HL-60/S4 treated with phorbol 12-myristate 13-acetate at 8.2 ng/mL for 4 days and 3 days (cell line): ENCODE measurements around the gene KRTAP10-5.
"Not testable (repeated sequence)": the region's sequence is repeated elsewhere in the genome, so short reads cannot be mapped to it uniquely, and the experiment has no call there.

ENCODE experiments used
- in situ Hi-C: fragments of 300-500 bp; cut with MboI; formaldehyde crosslinking; loops from 2 replicates; pipeline ENCODE4 v1.15.0; 2022; ENCODE audit warnings: low sequenced_read_pairs

The KRTAP10-5 gene, protein sequence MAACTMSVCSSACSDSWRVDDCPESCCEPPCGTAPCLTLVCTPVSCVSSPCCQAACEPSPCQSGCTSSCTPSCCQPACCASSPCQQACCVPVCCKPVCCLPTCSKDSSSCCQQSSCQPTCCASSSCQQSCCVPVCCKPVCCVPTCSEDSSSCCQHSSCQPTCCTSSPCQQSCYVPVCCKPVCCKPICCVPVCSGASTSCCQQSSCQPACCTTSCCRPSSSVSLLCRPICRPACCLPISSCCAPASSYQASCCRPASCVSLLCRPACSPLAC

DNA sequence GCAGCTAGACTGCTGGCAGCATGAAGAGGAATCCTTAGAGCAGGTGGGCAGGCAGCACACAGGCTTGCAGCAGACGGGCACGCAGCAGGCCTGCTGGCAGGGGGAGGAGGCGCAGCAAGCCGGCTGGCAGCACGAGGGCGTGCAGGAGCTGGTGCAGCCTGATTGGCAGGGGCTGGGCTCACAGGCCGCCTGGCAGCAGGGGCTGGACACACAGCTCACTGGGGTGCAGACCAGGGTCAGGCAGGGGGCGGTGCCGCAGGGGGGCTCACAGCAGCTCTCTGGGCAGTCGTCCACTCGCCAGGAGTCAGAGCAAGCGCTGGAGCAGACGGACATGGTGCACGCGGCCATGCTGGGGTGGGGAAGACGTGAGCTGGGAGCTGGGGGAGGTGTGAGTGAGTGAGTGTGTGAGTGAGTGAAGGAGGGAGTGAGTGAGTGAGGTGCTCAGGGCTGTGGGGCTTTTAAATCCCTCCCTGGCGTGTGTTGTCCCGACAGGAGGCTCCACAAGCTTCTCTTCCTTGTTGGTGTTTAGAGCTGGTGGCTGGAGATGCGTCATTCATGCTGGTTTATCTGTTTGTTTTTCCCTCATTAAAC is at the start of gene KRTAP10-5:
Gene KRTAP10-5, minus strand, starts transcription at position 374 of the 591 bp plus-strand sequence. Its CDS starts 26 bp downstream, at position 348.
- in situ Hi-C loops: not testable (repeated sequence)

DNA sequence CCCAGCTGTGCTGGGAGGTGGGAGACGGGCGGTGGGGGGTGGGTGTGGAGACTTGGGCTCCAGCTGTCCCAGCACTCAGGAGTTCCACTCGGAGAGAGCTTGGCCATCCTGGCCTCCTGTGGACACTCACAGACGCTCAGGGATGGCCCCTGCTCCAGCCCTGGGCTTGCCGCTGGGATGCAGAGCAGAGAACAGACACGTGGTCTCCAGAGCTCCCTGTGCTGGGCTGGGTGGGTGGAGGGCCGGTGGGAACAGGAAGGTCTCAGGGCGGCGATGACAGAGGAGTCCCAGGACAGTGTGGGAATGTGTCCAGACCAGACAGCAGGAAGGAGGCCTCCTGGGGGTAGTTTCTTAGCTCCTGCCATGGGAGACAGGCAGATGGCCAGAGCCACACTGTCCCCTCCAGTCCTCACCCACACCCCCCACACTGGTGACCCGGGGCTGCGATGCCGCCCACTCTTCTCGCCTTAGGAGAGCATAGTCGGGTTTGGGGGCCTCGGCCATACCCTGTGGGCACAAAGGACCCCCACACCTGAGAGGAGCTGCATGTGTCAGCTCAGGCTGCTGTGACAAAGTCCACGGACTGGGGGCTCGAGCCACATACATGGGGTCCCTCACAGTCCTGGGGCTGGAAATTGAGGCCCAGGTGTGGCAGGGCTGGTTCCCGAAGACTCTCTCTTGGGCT is 48.4 kb upstream of the KRTAP10-5 start:
- in situ Hi-C loops: no loop called here

DNA sequence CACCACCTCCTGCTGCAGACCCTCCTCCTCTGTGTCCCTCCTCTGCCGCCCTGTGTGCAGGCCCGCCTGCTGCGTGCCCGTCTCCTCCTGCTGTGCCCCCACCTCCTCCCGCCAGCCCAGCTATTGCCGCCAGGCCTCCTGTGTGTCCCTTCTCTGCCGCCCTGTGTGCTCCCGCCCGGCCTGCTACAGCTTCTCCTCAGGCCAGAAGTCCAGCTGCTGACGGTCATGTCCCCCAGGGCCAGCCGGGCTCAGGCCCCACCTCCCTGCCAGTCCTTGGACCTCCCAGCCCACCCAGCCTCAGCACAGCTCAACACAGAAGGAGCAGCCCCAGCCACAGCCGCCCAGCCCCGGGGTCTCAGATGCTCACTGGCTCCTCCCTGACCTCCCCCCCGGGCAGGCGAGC is 47.4 kb upstream of the KRTAP10-5 start:
- in situ Hi-C loops: not testable (repeated sequence)

DNA sequence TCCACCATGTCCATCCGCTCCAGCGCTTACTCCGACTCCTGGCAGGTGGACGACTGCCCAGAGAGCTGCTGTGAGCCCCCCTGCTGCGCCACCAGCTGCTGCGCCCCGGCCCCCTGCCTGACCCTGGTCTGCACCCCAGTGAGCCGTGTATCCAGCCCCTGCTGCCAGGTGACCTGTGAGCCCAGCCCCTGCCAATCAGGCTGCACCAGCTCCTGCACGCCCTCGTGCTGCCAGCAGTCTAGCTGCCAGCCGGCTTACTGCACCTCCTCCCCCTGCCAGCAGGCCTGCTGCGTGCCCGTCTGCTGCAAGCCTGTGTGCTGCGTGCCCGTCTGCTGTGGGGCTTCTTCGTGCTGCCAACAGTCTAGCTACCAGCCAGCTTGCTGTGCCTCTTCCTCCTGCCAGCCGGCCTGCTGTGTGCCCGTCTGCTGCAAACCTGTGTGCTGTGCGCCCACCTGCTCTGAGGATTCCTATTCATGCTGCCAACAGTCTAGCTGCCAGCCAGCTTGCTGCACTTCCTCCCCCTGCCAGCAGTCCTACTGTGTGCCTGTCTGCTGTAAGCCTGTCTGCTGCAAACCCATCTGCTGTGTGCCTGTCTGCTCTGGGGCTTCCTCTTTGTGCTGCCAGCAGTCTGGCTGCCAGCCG is 46.9 kb upstream of the KRTAP10-5 start:
- in situ Hi-C loops: not testable (repeated sequence)

DNA sequence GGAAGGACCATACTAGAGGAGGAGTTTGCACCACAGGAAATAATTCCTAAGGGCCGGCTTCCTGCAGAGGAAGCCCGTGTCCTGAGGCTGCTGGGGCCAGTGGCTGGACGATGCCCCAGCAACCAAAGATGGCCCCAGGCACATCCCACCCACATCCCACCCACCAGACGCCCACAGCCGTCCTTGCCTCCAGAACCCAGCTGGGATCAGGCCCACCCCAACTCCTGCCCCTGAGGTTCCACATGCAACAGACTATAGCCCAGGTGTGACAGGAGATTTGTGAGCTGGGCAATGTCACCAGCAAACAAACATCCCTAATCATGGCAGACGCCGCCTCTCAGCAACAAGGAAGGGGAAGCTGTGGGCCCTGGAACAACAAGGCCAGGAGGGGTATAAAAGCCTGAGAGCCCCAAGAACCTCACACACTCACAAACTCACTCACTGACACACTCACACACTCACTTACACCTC is 46.3 kb upstream of the KRTAP10-5 start, which contains the start of gene KRTAP10-9:
Gene KRTAP10-9, plus strand, starts transcription at position 421 of the 471 bp plus-strand sequence. CDS start 79 bp downstream, outside the sequence.
- in situ Hi-C loops: no loop called here

DNA sequence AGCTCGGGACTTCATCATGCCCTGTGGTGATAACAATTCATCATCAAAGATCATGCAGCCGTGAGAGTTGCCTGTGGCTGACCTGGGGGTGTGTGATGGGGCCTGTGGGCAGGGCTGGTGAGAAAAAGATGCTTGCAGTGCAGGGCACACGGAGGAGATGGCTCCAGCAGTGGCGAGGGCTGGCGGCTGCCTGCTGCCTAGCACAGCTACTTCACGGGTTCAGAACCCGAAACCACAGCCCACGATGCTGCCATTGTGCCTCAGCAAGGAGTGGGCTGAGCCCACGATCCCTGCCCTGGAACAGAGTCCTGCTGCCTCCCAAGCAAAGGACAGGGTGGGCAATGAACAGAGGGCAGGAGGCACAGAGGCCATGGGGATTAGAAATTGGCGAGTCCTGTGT is 45.9 kb upstream of the KRTAP10-5 start:
- in situ Hi-C loops: no loop called here

DNA sequence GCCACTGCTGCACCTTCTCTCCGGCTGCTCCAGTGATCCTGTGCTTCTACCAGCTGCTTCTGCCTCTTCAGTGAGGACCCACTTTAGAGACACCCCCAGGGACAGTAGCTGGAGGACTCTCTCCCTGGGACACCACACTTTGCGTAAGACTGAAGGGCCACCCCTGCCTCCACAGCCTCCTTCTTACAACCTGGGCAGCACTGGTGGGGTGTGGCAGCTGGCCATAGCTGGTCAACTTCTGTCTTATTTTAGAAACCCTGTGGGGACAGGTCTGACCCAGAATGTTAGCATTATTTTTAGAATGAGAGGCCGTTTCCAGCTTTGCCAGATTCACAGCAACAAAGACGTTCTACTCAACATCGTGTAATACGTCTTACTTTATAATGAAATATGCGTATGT is 45.4 kb upstream of the KRTAP10-5 start:
- in situ Hi-C loops: no loop called here

DNA sequence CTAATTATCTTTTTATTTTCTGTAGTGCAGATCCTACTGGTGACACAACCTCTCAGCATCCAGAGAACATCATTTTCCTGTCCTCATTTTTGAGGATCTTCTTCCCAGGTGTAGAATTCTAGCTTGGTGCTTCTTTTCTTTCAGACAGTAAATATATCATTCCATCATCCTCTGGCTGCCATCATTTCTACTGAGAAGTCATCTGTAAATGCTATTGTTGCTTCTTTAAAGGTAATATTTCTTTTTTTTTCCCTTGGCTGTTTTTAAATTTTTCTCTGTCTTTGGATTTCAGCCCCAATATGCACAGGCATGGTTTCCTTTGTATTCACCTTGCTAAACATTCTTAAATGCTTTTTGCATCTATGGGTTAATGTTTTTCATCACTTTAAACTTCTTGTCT is 43.2 kb upstream of the KRTAP10-5 start:
- in situ Hi-C loops: no loop called here

DNA sequence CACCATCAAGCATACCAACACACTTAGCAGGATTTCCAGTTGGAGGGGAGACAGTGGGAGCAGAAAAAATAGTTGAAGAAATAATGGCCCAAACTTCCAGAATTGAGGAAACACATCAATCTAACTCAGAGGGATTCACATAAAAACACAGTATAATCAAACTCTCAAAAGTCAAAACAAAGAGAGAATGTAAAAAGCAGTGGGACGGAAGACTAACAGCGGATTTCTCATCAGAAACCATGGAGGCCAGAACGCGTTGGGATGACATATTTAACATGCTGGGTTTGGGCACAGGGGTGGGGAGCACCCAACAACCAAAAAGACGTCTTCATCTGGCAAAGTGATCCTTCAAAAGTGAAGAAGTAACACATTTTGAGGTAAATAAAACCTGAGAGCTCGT is 39.5 kb upstream of the KRTAP10-5 start:
- in situ Hi-C loops: no loop called here

GRCh38 chr21:44618909-44619308 is 38.5 kb upstream of the KRTAP10-5 start:
- in situ Hi-C loops: no loop called here

DNA sequence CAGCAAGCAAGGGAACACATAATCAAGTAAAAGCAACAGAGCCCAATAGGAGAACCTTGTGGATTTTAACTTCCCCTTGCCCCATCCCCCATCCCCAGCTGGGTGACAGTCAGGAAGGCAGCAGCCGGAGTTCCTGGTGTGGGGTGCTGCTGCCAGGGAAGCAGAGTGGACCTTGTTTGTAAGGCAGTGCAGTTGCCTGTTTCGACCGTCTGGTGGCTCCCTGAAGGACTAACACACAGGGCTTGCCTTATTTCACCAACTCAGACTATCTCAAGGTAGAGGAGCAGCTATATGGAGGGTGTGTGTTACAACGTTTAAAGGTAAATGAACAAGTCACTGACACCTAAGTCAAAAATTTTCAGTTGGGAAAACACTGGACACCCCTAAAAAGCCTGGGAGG is 38.1 kb upstream of the KRTAP10-5 start:
- in situ Hi-C loops: no loop called here

- in situ Hi-C loops: no loop called here
These were observed 36.7 kb upstream of the KRTAP10-5 start for GRCh38 chr21:44617071-44617501.

GRCh38 chr21:44616591-44616926 is 36.2 kb upstream of the KRTAP10-5 start:
- in situ Hi-C loops: no loop called here

- in situ Hi-C loops: no loop called here
These were observed 35.6 kb upstream of the KRTAP10-5 start for GRCh38 chr21:44615911-44616590.

DNA sequence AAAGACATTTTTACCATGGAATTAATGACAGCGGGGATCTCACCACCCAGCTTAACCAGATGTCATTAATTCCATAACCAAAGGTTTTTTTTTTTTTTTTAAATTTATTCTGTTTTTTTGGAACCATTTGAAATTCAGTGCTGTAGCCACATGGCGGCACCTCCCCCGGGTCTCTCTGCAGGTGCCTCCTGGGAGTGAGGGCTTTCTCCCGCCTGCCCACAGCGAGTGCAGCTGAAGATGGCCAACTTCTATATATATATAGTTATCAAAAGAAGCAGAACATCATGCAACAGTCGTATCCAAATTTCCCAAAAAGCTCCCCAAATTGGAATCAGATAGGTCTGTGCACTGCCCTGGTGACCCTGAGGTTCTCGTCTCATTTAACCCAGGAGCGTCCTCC is 35.1 kb upstream of the KRTAP10-5 start:
- in situ Hi-C loops: no loop called here

DNA sequence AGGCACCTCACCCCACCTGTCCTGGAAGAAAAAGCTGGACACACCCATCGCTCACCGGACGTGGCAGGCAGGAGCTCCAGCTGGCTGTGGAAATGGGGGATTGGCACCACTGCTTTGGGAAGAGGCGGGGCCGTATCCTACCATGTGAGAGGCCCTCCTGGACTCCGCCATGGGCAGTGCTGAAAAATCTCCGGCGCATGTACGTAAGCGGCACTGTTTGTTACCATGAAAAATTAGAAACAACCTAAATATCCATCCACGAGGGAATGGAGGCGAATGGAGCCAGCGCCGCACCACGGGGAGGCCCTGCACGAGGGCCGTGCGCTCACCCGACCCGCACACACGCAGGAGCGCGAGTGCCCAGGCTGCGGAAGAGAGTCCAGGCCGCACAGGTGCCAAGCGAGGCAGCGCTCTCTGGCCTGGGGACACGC is 34.6 kb upstream of the KRTAP10-5 start:
- in situ Hi-C loops: no loop called here

- in situ Hi-C loops: no loop called here
These were observed 33.8 kb upstream of the KRTAP10-5 start for GRCh38 chr21:44614161-44614631.

GRCh38 chr21:44613386-44614155 is 33.2 kb upstream of the KRTAP10-5 start:
- in situ Hi-C loops: no loop called here

DNA sequence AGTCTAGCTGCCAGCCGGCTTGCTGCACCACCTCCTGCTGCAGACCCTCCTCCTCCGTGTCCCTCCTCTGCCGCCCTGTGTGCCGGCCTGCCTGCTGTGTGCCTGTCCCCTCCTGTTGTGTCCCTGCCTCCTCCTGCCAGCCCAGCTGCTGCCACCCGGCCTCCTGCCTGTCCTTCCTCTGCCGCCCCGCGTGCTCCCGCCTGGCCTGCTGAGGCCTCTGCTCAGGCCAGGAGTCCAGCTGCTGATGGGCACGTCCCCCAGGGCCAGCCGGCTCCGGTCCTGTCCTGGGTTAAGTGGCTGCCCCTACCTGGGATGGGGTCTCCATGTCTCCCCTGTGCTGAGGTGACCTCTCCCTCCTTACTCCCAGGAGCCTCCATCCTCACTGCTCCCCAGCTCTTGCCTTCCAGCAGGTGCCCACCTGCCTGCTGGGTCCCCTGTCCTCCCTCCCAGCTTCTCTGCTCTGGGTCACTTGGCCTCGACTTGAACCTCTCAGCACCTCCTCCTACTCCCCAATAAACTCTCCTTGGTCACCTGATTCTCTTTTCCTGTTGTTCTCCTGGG is 32.3 kb upstream of the KRTAP10-5 start:
- in situ Hi-C loops: no loop called here

DNA sequence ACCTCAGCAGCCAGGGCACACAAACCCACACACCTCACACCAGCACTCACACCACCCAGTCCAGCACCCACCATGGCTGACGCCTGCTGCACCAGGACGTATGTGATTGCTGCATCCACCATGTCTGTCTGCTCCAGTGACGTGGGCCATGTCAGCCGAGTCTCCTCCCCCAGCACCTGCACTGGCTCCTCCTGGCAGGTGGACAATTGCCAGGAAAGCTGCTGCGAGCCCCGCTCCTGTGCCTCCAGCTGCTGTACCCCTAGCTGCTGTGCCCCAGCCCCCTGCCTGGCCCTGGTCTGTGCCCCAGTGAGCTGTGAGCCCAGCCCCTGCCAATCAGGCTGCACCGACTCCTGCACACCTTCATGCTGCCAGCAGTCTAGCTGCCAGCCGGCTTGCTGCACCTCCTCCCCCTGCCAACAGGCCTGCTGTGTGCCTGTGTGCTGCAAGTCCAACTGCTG is 31.7 kb upstream of the KRTAP10-5 start, which contains the start of gene KRTAP10-8:
Gene KRTAP10-8, plus strand, starts transcription at position 51 of the 458 bp plus-strand sequence. Its CDS starts 22 bp downstream, at position 73.
- in situ Hi-C loops: no loop called here
